Measurements from ENCODE around the gene TEX47.

Gene TEX47

DNA sequence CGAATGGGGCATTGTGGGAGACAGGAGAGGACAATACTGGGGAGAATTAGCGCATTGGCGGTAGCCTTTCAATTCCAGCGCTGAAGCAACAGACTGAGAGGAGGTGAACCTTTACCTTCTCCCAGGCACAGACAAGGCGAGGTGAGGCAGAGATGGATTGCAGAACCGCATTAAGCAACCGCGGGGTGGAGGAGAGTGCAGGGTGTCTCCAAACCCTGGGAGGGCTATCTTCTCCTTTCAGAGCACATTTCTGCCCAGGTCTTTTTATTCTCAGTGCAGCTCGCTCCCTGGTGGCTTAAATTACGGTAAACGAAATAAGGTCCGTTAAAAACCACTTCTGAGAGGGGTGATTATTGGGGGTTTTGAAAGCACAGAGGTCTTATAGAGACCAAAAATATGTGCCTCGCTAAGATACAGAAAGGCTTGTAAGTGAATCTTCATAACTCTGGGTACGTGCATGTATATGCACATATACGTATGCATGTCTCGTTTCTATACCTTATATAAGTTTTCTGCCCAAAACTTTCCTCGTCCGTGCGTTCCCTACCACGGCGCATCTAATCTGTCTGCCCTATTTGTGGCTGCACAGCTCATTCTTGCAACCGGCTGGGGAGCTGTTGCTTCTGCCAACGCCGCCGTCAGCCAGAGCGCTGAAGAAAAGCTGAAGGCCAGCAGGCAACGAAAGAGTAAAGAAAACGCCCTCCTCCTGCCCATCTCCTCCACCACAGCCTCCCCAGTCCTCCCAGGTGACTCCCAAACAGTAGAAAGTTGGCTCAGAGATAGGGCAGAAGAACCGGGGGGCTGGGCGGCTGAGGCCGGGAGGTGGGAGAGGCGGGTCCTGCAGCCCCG lies 36.9 kb downstream of the TEX47 start:
- CTCF ChIA-PET, result no interaction called here
- TF ChIP-seq, protein P1, sequence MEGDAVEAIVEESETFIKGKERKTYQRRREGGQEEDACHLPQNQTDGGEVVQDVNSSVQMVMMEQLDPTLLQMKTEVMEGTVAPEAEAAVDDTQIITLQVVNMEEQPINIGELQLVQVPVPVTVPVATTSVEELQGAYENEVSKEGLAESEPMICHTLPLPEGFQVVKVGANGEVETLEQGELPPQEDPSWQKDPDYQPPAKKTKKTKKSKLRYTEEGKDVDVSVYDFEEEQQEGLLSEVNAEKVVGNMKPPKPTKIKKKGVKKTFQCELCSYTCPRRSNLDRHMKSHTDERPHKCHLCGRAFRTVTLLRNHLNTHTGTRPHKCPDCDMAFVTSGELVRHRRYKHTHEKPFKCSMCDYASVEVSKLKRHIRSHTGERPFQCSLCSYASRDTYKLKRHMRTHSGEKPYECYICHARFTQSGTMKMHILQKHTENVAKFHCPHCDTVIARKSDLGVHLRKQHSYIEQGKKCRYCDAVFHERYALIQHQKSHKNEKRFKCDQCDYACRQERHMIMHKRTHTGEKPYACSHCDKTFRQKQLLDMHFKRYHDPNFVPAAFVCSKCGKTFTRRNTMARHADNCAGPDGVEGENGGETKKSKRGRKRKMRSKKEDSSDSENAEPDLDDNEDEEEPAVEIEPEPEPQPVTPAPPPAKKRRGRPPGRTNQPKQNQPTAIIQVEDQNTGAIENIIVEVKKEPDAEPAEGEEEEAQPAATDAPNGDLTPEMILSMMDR (conservative IDR thresholded peaks at IDR 0.05; ENCODE audit: low read depth), result no peak
- no peak for DNase-seq (ENCODE audit: low spot score)
- POLR2A ChIA-PET (ENCODE audit: low non-redundant PET), result no interaction called here
- no peak overlapping the region for H3K27ac ChIP-seq

DNA sequence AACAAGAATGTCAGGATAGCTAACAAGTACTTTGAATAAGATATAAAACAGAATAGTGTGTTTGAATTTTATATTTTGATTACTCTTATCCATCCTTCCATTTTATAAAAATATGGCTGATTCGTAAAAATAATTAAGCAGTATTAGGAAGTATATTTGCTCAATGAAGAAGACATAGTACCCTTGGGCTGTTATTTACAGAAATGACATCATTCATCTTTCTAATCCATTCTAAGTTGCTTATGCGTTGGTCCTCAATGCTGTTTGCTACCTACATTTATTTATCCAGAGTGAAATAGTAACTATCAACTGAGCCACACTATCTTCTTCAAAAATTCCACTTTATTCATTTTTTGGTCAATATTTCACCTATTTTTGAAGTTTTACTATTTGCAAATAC lies 38.2 kb downstream of the TEX47 start:
- POLR2A ChIA-PET (ENCODE audit: low non-redundant PET), result no interaction called here
- DNase-seq (ENCODE audit: low spot score), result no peak
- TF ChIP-seq, protein P1 (conservative IDR thresholded peaks at IDR 0.05; ENCODE audit: low read depth), result no peak
- no peak overlapping the region for H3K27ac ChIP-seq
- CTCF ChIA-PET, result no interaction called here

DNA sequence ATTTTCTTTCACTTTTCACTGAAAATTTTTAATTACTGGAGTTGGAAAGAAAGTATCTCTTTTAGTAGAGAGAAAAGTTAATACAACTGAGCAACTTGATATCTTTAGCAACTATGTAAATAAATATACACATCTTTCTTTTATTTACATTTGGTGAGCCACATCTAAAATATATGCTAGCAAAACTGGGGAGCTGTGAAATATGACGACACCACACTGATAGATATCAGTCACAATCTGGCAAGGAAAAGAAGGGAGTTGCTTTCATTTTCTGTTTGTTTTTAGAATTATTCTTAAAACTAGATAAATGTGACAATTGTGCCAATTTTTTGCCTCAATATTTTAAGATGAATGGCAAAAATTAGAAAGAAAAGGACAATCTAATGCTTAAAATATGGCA lies 38.7 kb downstream of the TEX47 start:
- no peak for DNase-seq (ENCODE audit: low spot score)
- TF ChIP-seq, protein P1 (conservative IDR thresholded peaks at IDR 0.05; ENCODE audit: low read depth), result no peak
- ChIA-PET CTCF (no interaction called here), POLR2A (ENCODE audit: low non-redundant PET) (no interaction called here)
- H3K27ac ChIP-seq, result no peak overlapping the region

DNA sequence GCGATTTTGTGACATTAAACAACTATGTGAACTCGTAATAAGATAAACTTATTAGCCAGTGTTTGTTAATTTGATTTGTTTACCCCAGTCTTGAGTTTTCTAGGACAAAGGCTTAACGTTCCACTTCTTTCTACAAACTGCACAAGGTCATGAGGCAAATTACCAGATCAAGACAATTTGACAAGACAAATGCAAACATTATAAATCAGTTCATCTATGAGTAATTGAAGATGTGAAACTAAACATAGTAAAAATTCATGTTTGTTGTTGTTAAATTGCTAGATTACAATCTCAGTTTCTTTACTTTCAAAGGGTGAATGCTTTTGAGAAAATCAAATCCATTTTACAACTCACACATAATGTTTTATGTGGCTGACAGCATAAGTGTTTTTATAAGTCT lies 49.4 kb downstream of the TEX47 start:
- H3K27ac ChIP-seq, result no peak overlapping the region
- POLR2A ChIA-PET (ENCODE audit: low non-redundant PET), result no interaction called here
- DNase-seq (ENCODE audit: low spot score), result no peak
- CTCF ChIA-PET, result no interaction called here
- TF ChIP-seq, protein P1 (conservative IDR thresholded peaks at IDR 0.05; ENCODE audit: low read depth), result no peak

All from RWPE1 (cell line).